Smooth muscle cell (in vitro differentiated cells): Measurements from ENCODE around the gene DBT. TPM values are rescaled to one million over a fixed set of nuclear protein-coding genes. Genes with fewer than 3 reads are reported as not detected.

Experiments used
- DNase-seq: peaks from one replicate; lab custom pipeline; 2025; ENCODE audit not compliant: unreplicated experiment; lab: John Stamatoyannopoulos, UW
- H2AFZ ChIP-seq: fragments of 200-600 bp; sonication (generic); 2 replicates; pipeline ENCODE4 v1.6.0; 2016; ENCODE audit warnings: antibody characterized with exemption, low read depth, mild to moderate bottlenecking
- H3F3A ChIP-seq: fragments of 200-600 bp; sonication (generic); 2 replicates; pipeline ENCODE4 v1.6.0; 2017; ENCODE audit warnings: antibody characterized with exemption, low read depth
- H3K27ac ChIP-seq: fragments of 200-600 bp; sonication (generic); 2 replicates; pipeline ENCODE4 v1.5.1; 2016; ENCODE audit warnings: low read depth, mild to moderate bottlenecking
- H3K27me3 ChIP-seq: fragments of 200-600 bp; sonication (generic); 2 replicates; pipeline ENCODE4 v1.6.1; 2016; ENCODE audit warnings: low read depth, mild to moderate bottlenecking
- H3K36me3 ChIP-seq: fragments of 200-600 bp; sonication (generic); 2 replicates; pipeline ENCODE4 v1.5.1; 2016; ENCODE audit warnings: low read depth
- H3K4me1 ChIP-seq: fragments of 200-600 bp; sonication (generic); 2 replicates; pipeline ENCODE4 v1.5.1; 2016; ENCODE audit warnings: low read depth
- H3K4me2 ChIP-seq: fragments of 200-600 bp; sonication (generic); 2 replicates; pipeline ENCODE4 v1.6.0; 2016; ENCODE audit warnings: mild to moderate bottlenecking
- H3K4me3 ChIP-seq: fragments of 200-600 bp; sonication (generic); 2 replicates; pipeline ENCODE4 v1.5.1; 2016; ENCODE audit warnings: mild to moderate bottlenecking
- H3K79me2 ChIP-seq: fragments of 200-600 bp; sonication (generic); 2 replicates; pipeline ENCODE4 v1.6.0; 2016; ENCODE audit warnings: low read depth, mild to moderate bottlenecking
- H3K9ac ChIP-seq: fragments of 200-600 bp; sonication (generic); 2 replicates; pipeline ENCODE4 v1.6.0; 2016; ENCODE audit warnings: low read depth
- H3K9me3 ChIP-seq: fragments of 200-600 bp; sonication (generic); replicated peaks from 2 replicates; pipeline ENCODE4 v1.5.1; 2016; ENCODE audit warnings: low read depth
- H4K20me1 ChIP-seq: fragments of 200-600 bp; sonication (generic); 2 replicates; pipeline ENCODE4 v1.6.0; 2016; ENCODE audit warnings: low read depth
- CTCF ChIP-seq: fragments of 200-600 bp; sonication (generic); IDR thresholded peaks from 2 replicates; pipeline ENCODE4 v1.5.1; 2017; ENCODE audit warnings: borderline replicate concordance, mild to moderate bottlenecking, antibody characterized with exemption; ENCODE audit not compliant: insufficient read depth, poor library complexity, severe bottlenecking
- WGBS: methylation state at CpG from one replicate; pipeline ENCODE4 v1.1.7; 2016; ENCODE audit warnings: low lambda C conversion rate; 5-methylcytosine and 5-hydroxymethylcytosine counted together
- polyA plus RNA-seq: library from polyadenylated mRNA; unstranded; fragments of >200 nt; fragmentation: Nextera tagmentation; extraction: Ambion mirVana; gene quantifications from 2 replicates; pipeline ENCODE4 v1.2.1, GENCODE V29; 2016
- total RNA-seq: library from RNA; depleted of rRNA; stranded (reverse); fragments of >200 nt; gene quantifications from 2 replicates; pipeline ENCODE4 v1.2.3, GENCODE V29; 2014

DBT gene
- total and polyA plus RNA-seq, 2 experiments from 2014 or later = 3.8 to 17.1 TPM

GRCh38 chr1:100292711-100293110, 43.1 kb upstream of the DBT start:
- H3F3A ChIP-seq = no peaks in the 10 kb centered on the region
- H3K4me2 ChIP-seq = no peak overlapping the region
- H2AFZ ChIP-seq = no peak overlapping the region
- DNase-seq = no peak
- no peaks in the 10 kb centered on the region for H3K9me3 ChIP-seq
- WGBS = 48% methylated on average over 1 of the region's 1 CpG
- H3K4me3 ChIP-seq = no peak overlapping the region
- no peak overlapping the region for H3K9ac ChIP-seq
- no peaks in the 10 kb centered on the region for H3K79me2 ChIP-seq
- no peaks in the 10 kb centered on the region for H3K4me1 ChIP-seq
- H3K36me3 ChIP-seq = peaks cover 17% of the 10 kb centered on the region
- H3K27ac ChIP-seq = no peak overlapping the region
- no peak for TF ChIP-seq CTCF
- no peaks in the 10 kb centered on the region for H3K27me3 ChIP-seq
- peaks cover 9% of the 10 kb centered on the region for H4K20me1 ChIP-seq

- TF ChIP-seq CTCF = no peak
- Histone ChIP-seq H3K4me1 (no peaks in the 10 kb centered on the region), H3K9ac (no peak overlapping the region), H3K79me2 (peaks cover 3% of the 10 kb centered on the region), H3K9me3 (no peaks in the 10 kb centered on the region), H3F3A (peaks cover 3% of the 10 kb centered on the region), H3K27me3 (no peaks in the 10 kb centered on the region), H2AFZ (no peak overlapping the region), H3K27ac (peak overlapping the region; percentile 70), H3K36me3 (peaks cover 23% of the 10 kb centered on the region), H3K4me3 (no peak overlapping the region), H4K20me1 (peaks cover 9% of the 10 kb centered on the region), H3K4me2 (no peak overlapping the region)
- WGBS = 35% methylated on average over 2 of the region's 2 CpGs
- no peak for DNase-seq
These were observed 40.7 kb upstream of the DBT start for GRCh38 chr1:100290291-100290690.

GRCh38 chr1:100287162-100287561, 37.5 kb upstream of the DBT start:
- no peak overlapping the region for H3K4me3 ChIP-seq
- DNase-seq = no peak

More at GRCh38 chr1:100287162-100287561, 37.5 kb upstream of the DBT start:
- Histone ChIP-seq H3K9me3 (no peaks in the 10 kb centered on the region), H3K27me3 (no peaks in the 10 kb centered on the region), H3K27ac (no peak overlapping the region), H3F3A (peaks cover 3% of the 10 kb centered on the region), H3K9ac (no peak overlapping the region), H3K4me1 (no peaks in the 10 kb centered on the region), H3K79me2 (peaks cover 3% of the 10 kb centered on the region), H3K4me2 (no peak overlapping the region), H3K36me3 (peaks cover 24% of the 10 kb centered on the region), H2AFZ (no peak overlapping the region), H4K20me1 (peaks cover 19% of the 10 kb centered on the region)
- no peak for TF ChIP-seq CTCF
- 100% methylated on average over 3 of the region's 3 CpGs for WGBS
